Trophoblast cell (in vitro differentiated cells and primary cell): Measurements from ENCODE around the gene CTSV.
A peak's percentile ranks its signal among the peaks of the same experiment; 100 is the strongest.
"Not testable (repeated sequence)": the region's sequence is repeated elsewhere in the genome, so short reads cannot be mapped to it uniquely, and the experiment has no call there.

Experiments used
- DNase-seq, 2 donors: peaks; one replicate each; pipeline ENCODE4 v3.0.0-alpha.2; 2016
- H2AFZ ChIP-seq: 2 replicates; pipeline ENCODE4 v1.6.1; 2013; ENCODE audit warnings: low read length, moderate library complexity, mild to moderate bottlenecking; ENCODE audit not compliant: insufficient read depth, poor library complexity
- H2AK5ac ChIP-seq: 2 replicates; pipeline ENCODE4 v1.6.1; 2013; ENCODE audit warnings: mild to moderate bottlenecking, low read length
- H2BK120ac ChIP-seq: 2 replicates; pipeline ENCODE4 v1.6.1; 2013; ENCODE audit warnings: low read length, mild to moderate bottlenecking, moderate library complexity; ENCODE audit not compliant: insufficient read depth, poor library complexity
- H2BK12ac ChIP-seq: 2 replicates; pipeline ENCODE4 v1.6.1; 2013; ENCODE audit warnings: mild to moderate bottlenecking, low read length, moderate library complexity
- H2BK5ac ChIP-seq: 2 replicates; pipeline ENCODE4 v1.6.1; 2013; ENCODE audit warnings: low read length, low read depth, moderate library complexity, mild to moderate bottlenecking; ENCODE audit not compliant: poor library complexity
- H3K14ac ChIP-seq: 2 replicates; pipeline ENCODE4 v1.6.1; 2013; ENCODE audit warnings: mild to moderate bottlenecking, low read length
- H3K18ac ChIP-seq: 2 replicates; pipeline ENCODE4 v1.6.1; 2013; ENCODE audit warnings: mild to moderate bottlenecking, low read length
- H3K23ac ChIP-seq: 2 replicates; pipeline ENCODE4 v1.6.1; 2013; ENCODE audit warnings: low read length
- H3K27ac ChIP-seq: 2 replicates; pipeline ENCODE4 v1.5.1; 2013; ENCODE audit warnings: low read depth, mild to moderate bottlenecking, inconsistent platforms, low read length, moderate library complexity
- H3K27me3 ChIP-seq: 2 replicates; pipeline ENCODE4 v1.6.1; 2013; ENCODE audit warnings: inconsistent platforms, mild to moderate bottlenecking, low read length, moderate library complexity; ENCODE audit not compliant: insufficient read depth
- H3K36me3 ChIP-seq, 2 experiments: 1 replicate in 1 of 2; 2 replicates in 1 of 2; pipeline ENCODE4 v1.6.1; 2013; ENCODE audit warnings: low read length in 2 of 2, mild to moderate bottlenecking in 2 of 2, moderate library complexity in 1 of 2; ENCODE audit not compliant: insufficient read depth in 2 of 2, control insufficient read depth in 1 of 2
- H3K4ac ChIP-seq: 2 replicates; pipeline ENCODE4 v1.6.1; 2013; ENCODE audit warnings: low read depth, mild to moderate bottlenecking, low read length, moderate library complexity
- H3K4me1 ChIP-seq, 2 experiments: 1 replicate in 1 of 2; 2 replicates in 1 of 2; pipeline ENCODE4 v1.6.1; 2013; ENCODE audit warnings: low read length in 2 of 2, mild to moderate bottlenecking in 2 of 2, moderate library complexity in 1 of 2; ENCODE audit not compliant: insufficient read depth in 2 of 2, control insufficient read depth in 1 of 2
- H3K4me2 ChIP-seq: 2 replicates; pipeline ENCODE4 v1.6.1; 2013; ENCODE audit warnings: inconsistent platforms, mild to moderate bottlenecking, low read length, moderate library complexity
- H3K4me3 ChIP-seq: 2 replicates; pipeline ENCODE4 v1.5.1; 2013; ENCODE audit warnings: mild to moderate bottlenecking, low read depth, low read length, inconsistent platforms
- H3K79me1 ChIP-seq: one replicate; pipeline ENCODE4 v1.6.1; 2013; ENCODE audit warnings: low read length
- H3K79me2 ChIP-seq: 2 replicates; pipeline ENCODE4 v1.6.1; 2013; ENCODE audit warnings: low read length, mild to moderate bottlenecking; ENCODE audit not compliant: control insufficient read depth, insufficient read depth, poor library complexity
- H3K9ac ChIP-seq: 2 replicates; pipeline ENCODE4 v1.6.1; 2013; ENCODE audit warnings: mild to moderate bottlenecking, low read length
- H3K9me3 ChIP-seq: 2 replicates; pipeline ENCODE4 v1.6.1; 2013; ENCODE audit warnings: low read depth, mild to moderate bottlenecking, control low read depth, inconsistent platforms, low read length; ENCODE audit not compliant: insufficient read depth
- H4K12ac ChIP-seq: 2 replicates; pipeline ENCODE4 v1.6.1; 2013; ENCODE audit warnings: low read depth, mild to moderate bottlenecking, low read length, moderate library complexity
- H4K8ac ChIP-seq: 2 replicates; pipeline ENCODE4 v1.6.1; 2013; ENCODE audit warnings: low read depth, mild to moderate bottlenecking, low read length, moderate library complexity
- H4K91ac ChIP-seq: one replicate; pipeline ENCODE4 v1.6.1; 2013; ENCODE audit warnings: low read depth, mild to moderate bottlenecking, low read length, moderate library complexity
- WGBS: extraction: QIAGEN DNeasy Blood & Tissue Kit; methylation state at CpG from one replicate; pipeline ENCODE4 v1.1.7; 2013; ENCODE audit warnings: missing lambda C conversion rate; ENCODE audit not compliant: insufficient read length, insufficient coverage; ENCODE audit errors: extremely low coverage; 5-methylcytosine and 5-hydroxymethylcytosine counted together

The CTSV gene

GRCh38 chr9:97055891-97056290 lies 16.9 kb upstream of the CTSV start:
- not testable (repeated sequence) for H3K9ac ChIP-seq, H3K9me3 ChIP-seq, H3K36me3 ChIP-seq, H3K79me1 ChIP-seq, H3K4me2 ChIP-seq, H2BK120ac ChIP-seq, H2BK5ac ChIP-seq, H3K14ac ChIP-seq, H3K79me2 ChIP-seq, H4K8ac ChIP-seq, H3K18ac ChIP-seq, H3K27me3 ChIP-seq, H2AK5ac ChIP-seq, DNase-seq, H4K91ac ChIP-seq, H3K23ac ChIP-seq, H3K4me3 ChIP-seq, H4K12ac ChIP-seq, H2AFZ ChIP-seq, H3K4ac ChIP-seq, H3K27ac ChIP-seq, H2BK12ac ChIP-seq
- no CpG with 5 or more reads among the region's 13 CpGs for WGBS
- peaks cover 0 to 10% of the 10 kb centered on the region in 2 experiments for H3K4me1 ChIP-seq

- Histone ChIP-seq H2BK12ac (no peak overlapping the region), H3K4me2 (no peak overlapping the region), H4K8ac (no peak overlapping the region), H3K4me1 (peaks cover 0 to 10% of the 10 kb centered on the region in 2 experiments), H3K79me2 (no peaks in the 10 kb centered on the region), H3K27me3 (no peaks in the 10 kb centered on the region), H3K27ac (no peak overlapping the region), H3K23ac (peak overlapping the region; percentile 67), H3K9ac (no peak overlapping the region), H2AFZ (no peak overlapping the region), H2AK5ac (no peak overlapping the region), H3K18ac (no peak overlapping the region), H3K4ac (no peak overlapping the region), H4K12ac (no peak overlapping the region), H2BK120ac (no peak overlapping the region), H3K14ac (no peak overlapping the region), H3K36me3 (no peaks in the 10 kb centered on the region), H3K79me1 (no peaks in the 10 kb centered on the region), H4K91ac (no peak overlapping the region), H2BK5ac (no peak overlapping the region), H3K9me3 (no peaks in the 10 kb centered on the region), H3K4me3 (no peak overlapping the region)
- WGBS = no CpG with 5 or more reads among the region's 3 CpGs
- no peak for DNase-seq
These were observed 14.8 kb upstream of the CTSV start for GRCh38 chr9:97053717-97054116.

GRCh38 chr9:97052735-97053134 lies 13.8 kb upstream of the CTSV start:
- no peak for DNase-seq
- no peak overlapping the region for H2AFZ ChIP-seq

GRCh38 chr9:97046228-97046627 lies 7.3 kb upstream of the CTSV start:
- no peak overlapping the region for H3K14ac ChIP-seq
- no peaks in the 10 kb centered on the region for H3K79me2 ChIP-seq
- H3K79me1 ChIP-seq = peaks cover 2% of the 10 kb centered on the region
- H4K8ac ChIP-seq = no peak overlapping the region
- no peak overlapping the region for H4K91ac ChIP-seq
- H3K9ac ChIP-seq = no peak overlapping the region
- H3K27ac ChIP-seq = no peak overlapping the region
- WGBS = no CpG with 5 or more reads among the region's 5 CpGs
- H3K4ac ChIP-seq = no peak overlapping the region
- no peaks in the 10 kb centered on the region for H3K36me3 ChIP-seq
- no peak overlapping the region for H3K4me2 ChIP-seq
- no peak overlapping the region for H3K4me3 ChIP-seq
- no peak overlapping the region for H2BK12ac ChIP-seq
- H3K23ac ChIP-seq = no peak overlapping the region
- no peaks in the 10 kb centered on the region for H3K27me3 ChIP-seq
- no peak overlapping the region for H2BK5ac ChIP-seq
- DNase-seq = peak; percentile 98
- no peak overlapping the region for H3K18ac ChIP-seq
- peaks cover 11 to 18% of the 10 kb centered on the region in 2 experiments for H3K4me1 ChIP-seq
- no peak overlapping the region for H2AK5ac ChIP-seq
- H2BK120ac ChIP-seq = no peak overlapping the region
- no peak overlapping the region for H4K12ac ChIP-seq
- peaks cover 2% of the 10 kb centered on the region for H3K9me3 ChIP-seq
- H2AFZ ChIP-seq = no peak overlapping the region

More at GRCh38 chr9:97052735-97053134, 13.8 kb upstream of the CTSV start:
- no peak overlapping the region for H3K18ac ChIP-seq
- H3K79me2 ChIP-seq = no peaks in the 10 kb centered on the region
- no peaks in the 10 kb centered on the region for H3K27me3 ChIP-seq
- no peak overlapping the region for H2BK120ac ChIP-seq
- H3K79me1 ChIP-seq = no peaks in the 10 kb centered on the region
- no peak overlapping the region for H3K4me2 ChIP-seq
- no peak overlapping the region for H3K23ac ChIP-seq
- H2BK5ac ChIP-seq = no peak overlapping the region
- H3K27ac ChIP-seq = peak overlapping the region; percentile 3
- no peaks in the 10 kb centered on the region for H3K9me3 ChIP-seq
- no peak overlapping the region for H4K91ac ChIP-seq
- H3K36me3 ChIP-seq = no peaks in the 10 kb centered on the region
- no peak overlapping the region for H3K14ac ChIP-seq
- no peak overlapping the region for H2BK12ac ChIP-seq
- H3K4ac ChIP-seq = no peak overlapping the region
- no peak overlapping the region for H3K9ac ChIP-seq
- H2AK5ac ChIP-seq = no peak overlapping the region
- no peak overlapping the region for H4K12ac ChIP-seq
- no peak overlapping the region for H3K4me3 ChIP-seq
- WGBS = no CpG with 5 or more reads among the region's 2 CpGs
- peaks cover 0 to 10% of the 10 kb centered on the region in 2 experiments for H3K4me1 ChIP-seq
- H4K8ac ChIP-seq = no peak overlapping the region
